ENCODE results near the gene PRAC1.

The PRAC1 gene

DNA sequence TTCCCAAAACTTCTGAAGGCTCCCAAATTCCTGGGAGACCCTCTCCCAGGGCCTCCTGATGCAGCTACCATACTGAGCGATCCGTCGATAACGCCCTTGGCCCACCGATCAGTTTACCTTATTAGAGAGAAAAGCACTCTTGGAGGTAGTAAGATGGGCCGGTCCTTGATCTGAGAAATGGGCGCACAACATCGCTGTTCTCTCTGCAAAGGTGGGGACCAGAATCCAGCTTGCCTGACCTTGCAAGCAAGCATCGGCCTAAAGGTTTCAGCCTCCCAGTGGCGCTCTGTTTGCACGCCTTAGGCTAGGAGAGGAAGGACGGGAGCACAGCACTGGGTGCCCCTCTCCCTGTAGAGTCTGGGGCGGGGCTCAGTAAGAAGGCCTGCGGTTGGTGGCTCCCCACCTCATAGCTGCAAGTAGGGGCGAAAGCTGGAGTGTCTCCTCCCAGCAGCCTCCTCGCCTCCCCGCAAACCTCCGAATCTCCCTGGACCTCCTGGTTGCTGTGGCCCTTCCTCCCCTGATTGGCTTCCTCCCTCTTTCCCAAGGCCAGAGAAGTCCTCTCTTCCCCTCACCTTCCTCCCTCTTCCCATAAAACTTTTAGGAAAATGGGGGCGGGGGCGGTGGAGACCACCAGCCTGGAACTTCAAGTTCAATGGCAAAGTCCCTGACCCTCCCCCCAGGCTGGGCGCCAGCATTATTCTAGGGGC, at the start of gene PRAC1:
PRAC1 (minus strand) TSS at position 318 of the 707 bp plus-strand sequence; CDS start at position 192, 126 bp downstream.
- DNase-seq = no peak

DNA sequence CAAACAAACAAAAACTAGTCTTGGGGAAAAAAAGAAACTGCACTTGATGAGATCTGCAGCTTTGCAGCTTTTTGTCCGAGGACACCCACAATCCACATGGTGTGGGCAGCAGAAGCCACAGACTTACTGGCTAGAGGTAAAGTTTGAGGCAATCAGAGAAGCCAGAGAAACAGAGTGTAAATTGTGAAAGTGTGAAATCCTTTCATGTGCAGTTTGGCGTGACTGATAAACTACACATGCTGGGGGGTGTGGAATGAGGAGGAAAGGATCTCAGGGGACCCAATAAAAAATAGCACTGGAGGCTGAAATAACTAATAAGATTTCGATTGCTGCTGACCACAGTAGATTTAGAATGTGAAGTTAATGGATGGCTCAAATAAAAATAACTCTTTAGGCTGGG, 48.6 kb upstream of the PRAC1 start:
- DNase-seq = no peak

DNA sequence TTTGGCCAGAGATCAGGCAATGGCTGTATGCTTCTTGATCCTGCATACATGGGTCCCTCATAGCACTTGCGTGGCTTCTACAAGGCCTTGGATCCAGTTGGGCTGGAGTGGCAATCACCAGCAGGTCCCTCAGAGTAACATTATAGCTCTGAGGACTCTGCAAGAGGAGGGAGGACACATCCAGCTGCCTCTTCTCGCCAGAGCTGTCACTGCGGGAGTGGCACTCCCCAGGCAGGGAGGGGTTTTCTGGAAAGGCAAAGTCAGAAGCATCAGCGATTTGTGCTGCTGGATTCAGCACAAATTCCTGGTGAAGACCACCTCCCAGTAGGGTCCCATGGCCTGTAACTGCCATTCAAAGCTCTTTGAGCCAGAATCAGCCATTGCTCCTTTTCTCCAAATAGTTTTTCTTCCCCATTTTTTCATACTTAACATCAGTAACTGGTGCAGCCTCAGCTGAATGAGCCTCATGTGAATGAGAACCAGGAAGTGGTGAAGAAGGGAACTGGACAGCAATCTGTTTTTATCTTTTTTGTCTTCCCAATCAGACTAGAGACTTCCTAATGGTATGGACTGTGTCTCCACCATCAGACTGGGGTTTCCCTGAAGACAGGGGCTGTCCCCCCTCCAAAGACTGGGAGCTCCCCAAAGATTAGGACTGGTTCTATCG, 46.8 kb upstream of the PRAC1 start:
- DNase-seq = no peak

DNA sequence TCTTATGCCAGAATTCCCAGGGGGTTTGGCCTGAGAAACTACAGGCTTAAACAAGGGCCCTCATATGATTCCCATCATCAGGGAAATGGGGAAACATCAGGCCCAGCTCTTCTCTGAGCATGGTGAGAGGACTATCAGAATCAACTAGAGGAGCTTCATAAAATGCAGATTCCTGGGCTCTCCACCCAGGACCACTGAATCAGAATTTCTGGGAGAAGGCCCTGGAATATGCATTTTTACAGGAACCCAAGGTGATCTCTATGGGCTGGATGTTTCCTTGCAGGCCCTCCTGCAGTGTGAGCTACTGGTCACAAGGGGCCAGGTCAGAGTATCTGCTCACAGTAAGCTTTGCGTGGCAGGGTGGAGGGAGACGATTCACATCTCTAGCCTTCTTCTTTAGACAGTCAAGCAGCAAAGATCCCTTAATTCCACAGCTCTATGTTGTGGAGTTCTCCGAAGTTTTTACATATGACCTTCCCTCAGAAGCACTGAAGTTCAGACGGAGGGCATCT, 45.0 kb upstream of the PRAC1 start:
- DNase-seq = no peak

DNA sequence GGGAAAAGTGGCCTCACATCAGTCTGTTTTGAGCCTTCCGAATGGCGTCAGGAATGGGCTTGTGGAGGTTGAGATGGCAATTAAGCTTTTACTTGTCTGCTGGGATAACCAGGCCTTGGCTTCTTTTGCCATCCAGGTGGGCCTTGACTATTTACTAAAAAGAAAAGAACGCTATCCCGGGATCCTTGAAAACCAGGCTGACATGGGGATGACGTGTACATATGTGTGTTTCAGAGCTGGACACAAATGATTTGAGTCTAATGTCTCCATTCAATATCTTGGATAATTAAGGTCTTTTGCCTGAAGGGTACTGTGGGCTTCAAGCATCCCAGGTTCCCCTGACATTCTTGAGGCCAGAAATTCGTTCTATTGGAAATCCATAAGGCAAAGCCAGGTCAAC, 38.8 kb upstream of the PRAC1 start:
- no peak for DNase-seq

DNA sequence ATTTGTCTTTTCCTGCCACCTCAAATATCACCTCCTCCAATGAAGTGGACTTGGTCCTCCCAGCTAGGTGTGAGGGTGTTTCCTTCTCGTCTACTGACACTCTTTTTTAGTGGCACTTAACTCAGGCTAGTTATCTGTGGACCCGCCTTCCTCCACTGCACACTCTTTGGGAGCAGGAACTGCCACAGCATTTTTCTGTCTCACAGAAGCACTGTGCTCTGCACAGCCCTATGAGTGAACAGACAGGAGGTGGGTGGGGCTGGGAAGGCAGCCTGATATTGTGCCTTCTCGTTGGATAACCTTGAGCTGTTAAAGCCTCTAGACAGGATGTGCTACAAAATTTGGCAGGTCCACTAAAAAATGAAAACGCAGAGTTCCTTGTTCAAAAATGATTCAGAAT, 38.1 kb upstream of the PRAC1 start:
- no peak for DNase-seq

DNA sequence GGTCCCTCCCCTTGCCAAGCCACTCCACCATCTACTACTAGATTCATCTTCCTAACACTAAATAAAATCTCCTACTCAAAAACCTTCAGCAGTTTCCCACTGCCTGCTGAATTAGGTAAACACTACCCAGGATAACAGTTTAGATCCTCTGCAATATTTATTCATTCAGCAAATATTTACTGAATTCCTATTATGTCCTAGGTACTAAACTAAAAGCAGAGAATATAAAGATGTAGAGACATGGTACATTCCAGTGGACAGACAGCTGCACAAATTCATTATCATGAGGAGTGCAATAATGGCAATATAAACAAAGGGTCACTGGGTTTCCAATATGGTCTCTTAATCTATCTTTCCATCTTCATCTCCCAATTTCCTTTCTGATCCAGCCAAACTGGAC, 37.0 kb upstream of the PRAC1 start:
- DNase-seq = no peak

DNA sequence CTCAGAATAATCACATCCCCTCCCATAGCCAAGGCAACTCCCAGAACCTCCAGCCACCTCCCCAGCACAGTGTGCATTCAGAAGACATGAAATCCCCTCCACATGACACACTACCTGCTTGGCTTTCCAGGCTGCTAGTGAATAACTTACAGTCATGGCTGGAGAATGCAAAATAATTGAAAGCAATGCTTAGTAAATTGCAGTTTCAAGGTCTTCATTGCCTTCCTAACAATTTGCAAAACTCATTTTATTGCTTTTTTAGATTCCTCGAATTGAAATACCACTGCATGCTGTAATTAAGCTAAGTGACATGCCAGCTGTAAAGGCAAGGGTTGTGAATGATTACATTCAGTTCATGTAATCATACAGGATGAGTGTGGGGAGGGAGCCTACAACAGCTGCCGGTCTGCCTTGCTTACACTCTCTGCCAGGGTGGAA, 35.2 kb upstream of the PRAC1 start:
- DNase-seq = no peak

DNA sequence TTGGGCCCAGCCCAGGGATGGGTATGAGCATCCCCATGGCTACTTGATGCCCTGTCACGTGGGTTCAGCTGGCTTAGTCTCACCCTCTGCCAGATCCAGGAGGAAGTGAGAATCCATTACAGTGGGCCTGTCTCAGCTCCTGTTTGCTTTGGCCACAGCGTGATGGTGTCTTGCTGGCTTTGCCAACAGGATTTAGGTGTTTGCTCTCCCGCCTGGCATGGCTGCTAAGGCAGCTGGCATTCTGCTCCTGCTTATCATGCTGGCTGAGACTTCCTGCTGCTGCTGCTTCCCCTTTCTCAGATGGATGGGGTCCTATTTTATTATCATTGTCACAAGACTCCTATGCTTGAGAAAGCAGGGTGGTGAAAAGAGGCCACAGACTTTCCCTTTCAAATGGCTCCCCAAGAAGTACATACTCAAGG, 34.5 kb upstream of the PRAC1 start:
- DNase-seq = peak; percentile 46

DNA sequence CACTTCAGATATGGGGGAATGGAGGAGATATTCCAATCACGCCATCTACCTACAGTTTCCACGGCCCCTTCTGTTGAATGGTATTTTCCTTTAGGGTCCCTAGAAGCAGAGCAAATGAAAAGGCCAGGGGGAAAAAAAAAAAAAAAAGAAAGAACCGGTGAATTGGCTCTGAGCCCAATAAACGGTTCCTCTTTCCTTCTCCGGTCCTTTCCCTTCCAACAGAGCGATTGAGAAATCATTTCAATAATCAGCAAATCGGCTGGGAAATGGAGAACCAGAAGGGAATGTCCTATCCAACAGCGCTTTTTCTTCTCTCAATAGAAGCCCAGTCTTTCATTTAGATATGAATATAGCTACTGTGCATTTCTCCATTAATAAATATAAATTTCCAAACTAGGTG, 33.0 kb upstream of the PRAC1 start:
- DNase-seq = peak; percentile 35

DNA sequence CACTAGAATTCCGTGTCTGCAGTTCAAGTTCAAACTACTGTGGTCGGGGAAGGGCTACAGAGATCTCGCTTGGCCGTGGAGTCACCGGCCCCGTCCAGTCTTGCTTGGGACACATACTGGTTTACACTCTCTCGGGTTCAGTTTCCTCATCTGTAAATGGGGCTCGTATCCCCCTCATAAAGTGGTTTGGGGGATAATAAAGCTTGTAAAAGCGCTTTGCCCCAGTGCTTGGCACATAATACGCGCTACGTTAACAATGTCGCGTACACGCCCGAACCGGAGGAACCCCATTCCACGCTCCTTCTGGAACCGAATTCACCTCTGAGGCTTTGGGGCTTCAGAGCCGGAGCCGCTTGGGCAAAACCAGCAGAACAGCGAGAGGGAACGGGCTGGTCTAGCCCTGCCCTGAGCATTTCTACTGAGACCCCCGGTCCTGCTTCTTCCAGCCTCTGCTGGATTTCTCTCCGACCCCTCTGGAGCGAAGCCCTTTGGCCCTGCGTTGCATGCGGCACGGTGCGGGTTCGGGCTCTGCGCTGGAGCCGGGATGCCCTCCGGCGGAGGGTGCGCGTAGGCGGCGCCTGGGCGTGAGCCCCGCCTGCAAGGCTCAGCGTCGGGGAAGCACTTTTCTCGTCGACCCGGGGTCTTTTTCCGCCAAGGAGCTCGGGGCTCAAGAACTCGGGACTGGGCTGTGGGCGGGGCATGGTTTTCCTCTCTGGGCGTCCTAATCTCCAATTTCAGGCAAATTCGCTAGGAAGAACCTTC, 32.4 kb upstream of the PRAC1 start:
- DNase-seq = no peak

DNA sequence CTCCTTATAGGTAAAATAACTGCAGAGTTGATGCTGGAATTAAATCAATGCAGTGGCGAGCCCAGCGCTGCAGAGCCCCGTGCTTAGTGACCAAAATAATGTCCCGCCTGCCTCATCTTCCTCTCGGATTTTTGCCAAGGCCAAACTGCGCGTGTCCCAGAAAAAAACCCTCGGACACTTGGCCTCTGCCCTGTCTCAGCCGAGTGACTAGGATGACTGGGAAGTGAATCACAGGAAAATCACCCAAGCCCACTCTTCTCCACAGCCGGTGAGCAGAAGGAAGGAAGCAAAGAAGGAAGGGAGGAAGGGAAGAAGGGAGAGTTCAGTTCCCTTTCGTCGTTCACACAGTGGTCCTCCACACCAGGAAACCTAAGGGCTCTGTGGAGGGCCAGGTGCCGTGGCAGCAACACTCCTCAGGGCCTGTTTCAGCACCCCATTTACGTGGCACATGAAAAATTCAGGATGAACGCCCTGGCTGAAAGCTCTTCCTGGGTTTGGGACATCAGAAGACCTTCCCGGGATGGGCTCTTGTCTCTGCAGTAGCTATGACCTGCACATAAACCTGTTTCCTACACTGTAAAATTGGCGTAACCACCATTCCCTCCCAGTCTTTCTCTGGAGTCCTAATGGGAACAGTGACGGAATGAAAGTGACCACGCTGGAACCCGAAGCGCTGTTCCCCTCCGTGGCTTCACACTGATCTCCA, 31.6 kb upstream of the PRAC1 start:
- no peak for DNase-seq

DNA sequence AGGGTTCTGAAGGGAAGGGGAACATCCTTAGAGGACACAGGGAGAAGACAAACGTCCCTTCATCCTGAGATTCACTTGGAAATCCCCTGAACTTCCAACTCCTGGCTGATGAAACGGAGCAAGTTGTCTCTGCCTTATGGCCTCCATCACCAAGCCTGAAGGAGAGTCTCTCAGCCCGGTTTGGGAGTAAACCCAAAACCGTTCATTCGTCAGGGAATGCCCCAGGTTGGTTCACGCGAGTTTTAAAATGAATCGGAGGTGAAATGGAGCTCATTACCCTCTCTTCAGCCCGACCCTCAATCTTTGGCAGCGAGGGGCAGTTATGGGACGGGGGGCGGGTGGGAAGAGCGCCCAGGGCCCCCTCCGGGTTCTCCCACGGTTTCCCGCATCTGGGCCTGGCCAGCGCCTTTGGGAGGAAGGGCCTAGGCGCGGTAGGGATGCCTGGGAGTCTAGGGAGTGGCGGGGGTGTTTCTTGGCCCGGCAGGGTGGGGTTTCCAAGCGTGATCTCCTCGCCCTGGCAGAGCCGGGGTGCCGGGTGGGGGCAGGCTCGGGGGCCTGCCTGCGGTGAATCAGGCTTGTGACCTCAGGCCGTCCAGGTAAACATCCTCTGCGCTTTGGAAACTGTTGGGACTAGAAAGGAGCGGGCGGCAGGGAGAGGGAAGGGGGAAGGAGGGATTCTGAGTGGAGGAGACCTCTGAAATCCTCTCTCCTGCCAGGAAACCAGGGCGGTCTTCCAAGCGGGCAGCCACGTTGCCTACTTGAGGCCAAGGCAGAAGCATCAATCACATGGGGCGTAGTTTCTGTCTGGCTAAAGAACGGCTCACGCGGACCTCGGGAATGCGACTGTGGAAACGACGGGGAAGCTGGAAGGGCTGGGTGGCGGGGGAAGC, 30.3 kb upstream of the PRAC1 start:
- DNase-seq = no peak

DNA sequence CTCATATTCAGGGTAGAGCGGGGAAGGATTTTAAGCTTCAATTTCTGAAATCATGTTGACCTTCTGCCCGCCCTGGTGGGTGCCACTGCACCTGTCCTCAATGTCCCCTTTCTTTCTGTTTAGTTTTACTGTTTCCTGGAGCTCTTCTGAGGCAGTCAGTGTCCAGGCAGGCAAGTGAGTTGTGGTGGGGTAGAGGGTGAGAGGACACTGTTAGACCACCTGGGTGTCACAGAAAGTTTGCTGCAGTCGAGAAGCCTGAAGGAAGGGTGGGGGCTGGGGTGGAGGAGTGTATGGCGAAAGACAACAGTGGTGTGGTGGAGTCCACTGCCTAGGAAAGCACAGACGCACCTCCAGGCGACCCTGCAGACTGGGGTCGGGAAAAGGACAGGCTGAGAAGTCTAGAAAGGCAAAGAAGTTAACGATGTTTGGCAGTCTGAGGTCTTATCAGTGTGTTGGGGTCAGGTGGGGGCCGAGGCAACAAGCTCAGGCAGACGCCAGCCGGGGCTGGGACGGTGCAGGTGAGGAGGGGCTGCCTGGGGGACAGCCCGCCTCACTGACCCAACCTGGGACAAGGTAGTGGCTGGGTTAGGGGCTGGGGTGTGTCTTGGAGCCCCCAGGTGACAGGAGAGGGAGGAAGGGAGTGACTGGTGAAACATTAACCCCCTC, 29.5 kb upstream of the PRAC1 start:
- no peak for DNase-seq

DNA sequence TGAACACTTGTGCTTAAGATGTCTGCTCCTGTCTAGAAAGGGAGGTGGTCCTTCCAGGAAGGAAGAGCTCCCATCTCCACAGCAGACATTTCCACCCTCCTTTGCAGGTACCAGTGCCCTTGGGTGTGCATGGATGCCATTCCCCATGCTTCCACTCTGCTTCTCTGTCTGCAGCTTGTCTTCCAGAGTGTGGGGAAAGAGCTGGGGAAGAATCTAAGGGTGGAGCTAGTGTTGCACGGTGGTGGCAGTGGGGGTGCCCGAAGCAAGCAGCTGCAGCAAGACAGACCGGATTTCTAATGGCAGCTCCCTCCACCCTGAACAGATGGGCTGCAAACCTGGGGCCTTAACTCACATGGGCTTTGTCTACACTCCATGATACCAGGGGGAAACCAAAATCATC, 28.9 kb upstream of the PRAC1 start:
- no peak for DNase-seq

DNA sequence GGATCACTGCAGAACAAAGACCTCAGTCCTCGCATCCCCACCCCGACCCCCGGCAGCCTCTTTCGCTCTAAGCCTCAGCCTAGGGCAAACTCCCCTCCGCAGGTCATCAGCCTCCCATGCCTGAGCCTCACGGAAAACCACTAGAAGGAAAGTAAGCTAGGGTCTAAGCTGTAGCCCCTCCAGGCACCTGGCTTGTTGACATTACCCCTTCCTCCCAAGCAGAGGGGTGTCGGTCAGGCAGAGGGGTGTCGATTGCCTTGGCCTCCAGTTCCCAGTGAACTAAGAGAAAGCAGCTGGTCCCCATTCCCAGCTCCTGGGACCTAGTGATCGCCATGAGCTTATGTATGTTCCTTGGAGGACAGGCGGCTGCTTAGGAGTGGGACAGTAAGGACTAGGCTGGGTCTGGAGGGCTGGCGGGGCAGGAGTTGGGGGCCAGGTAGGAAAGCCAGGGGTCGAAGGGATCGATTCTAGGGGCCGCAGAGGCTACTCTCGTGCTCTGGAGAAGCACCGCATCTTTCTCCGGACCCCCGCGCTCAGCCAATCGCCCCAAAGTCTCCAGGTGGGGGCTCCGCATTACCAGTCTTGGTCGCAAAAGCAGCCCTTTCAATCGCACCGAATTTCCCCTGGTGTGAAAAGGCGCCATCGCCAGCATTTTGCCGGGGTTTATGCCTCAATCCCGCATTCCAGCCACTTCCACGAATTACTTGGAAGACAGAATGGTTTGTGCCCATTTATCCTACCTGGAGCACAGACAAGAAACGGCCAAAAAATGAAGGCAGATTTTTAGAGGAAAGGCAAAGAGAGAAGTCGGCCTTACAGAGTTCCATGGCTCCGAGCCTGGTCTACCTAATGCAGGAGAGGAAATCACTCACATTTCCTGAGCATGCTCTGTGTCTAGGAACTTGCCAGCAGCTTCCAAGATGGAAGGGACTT, 27.6 kb upstream of the PRAC1 start:
- DNase-seq = no peak

DNA sequence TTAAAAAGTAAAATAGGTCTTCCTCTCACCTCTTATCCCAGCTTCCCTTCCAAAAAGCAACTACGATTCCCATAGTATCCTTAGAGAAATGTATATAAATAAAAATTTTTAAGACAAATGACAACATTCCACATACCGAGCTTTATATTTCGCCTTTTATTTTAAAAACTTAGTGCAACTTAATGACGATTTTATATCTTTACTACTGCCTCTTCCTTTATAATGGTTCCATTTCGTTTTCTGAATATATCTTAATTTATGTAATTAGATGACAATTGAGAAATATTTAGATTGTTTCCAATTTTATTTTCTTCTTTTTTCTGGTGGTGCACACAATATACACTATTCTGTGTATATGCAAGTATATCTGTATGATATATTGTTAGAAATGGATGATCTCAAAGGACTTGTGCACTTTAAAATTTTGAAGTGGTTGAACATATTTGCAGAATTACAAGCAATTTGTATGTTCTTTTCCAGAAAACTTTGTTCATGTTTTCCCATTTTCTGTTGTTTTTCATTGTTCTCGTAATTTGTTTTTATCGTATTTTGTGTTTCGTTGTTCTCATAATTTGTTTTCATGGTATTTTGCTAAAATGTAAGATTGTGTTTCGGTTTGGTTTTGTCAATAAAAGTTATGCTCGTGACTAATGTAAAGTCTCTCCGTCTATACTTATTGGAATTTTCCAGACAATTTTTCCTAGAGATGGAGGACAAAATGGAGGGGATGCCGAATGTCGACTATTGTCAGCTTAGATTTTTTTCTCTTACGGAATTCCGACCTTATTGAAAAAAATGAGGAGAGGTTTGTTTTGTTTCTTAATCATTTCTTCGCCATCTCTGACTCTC, 26.6 kb upstream of the PRAC1 start:
- DNase-seq = no peak

DNA sequence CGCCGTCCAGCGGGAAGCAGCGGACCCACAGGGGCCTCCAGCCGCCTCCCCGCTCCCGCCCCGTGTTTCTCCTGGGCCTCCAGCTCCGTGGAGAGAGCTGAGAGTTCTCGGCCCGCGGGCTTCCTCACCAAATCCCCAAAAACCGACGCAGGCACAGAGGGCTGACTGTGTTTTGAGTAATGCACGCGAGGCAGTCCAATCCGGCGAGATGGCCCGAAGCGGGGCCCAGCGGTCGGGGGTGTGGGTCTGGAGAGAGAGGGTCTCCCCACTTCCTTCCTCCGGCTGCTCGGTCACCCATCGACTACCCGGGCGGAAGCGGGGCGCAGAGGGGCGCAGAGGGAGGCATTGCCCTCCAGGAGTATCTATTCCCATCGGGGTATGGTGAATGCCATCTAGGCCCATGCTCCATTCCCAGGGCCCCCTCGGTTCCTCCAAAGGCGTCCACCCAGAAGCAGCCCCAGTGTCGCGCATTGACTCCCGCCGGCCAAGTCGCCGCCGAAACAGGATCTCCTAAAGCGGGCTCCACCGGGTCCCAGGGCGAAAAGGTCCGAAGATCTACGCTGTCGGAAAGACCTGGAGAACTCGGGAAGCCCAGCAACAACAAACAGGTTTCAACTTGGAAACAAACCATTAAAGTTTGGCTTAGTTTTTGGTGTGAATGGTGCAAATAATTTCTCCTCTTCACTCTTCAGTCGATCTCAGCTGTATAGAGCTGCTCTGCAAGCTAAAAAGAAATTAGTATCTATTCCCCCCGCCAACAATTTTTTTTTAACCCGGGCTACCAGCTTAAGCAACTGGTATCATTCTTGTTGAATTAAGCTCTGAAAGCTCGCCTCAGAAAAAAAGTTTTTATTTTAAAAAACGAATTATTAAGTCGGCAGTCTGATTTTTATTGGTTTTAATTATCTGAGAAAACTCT, 25.4 kb upstream of the PRAC1 start:
- no peak for DNase-seq
